WTC11 (cell line): ENCODE measurements around the gene SHROOM2. TPM values are rescaled to one million over a fixed set of nuclear protein-coding genes. Genes with fewer than 3 reads are reported as not detected.

Experiments
- ATAC-seq: fragments of 200-7000 bp; cut with Tn5 transposase; 2 replicates; pipeline ENCODE4 v1.10.0; 2021; ENCODE audit warnings: mild to moderate bottlenecking, moderate library complexity
- CTCF ChIA-PET: fragments of 300-600 bp; sonication (Branson Sonifier 250); formaldehyde crosslinking; loops from one replicate; lab custom pipeline; 2021; ENCODE audit warnings: antibody characterized with exemption; lab: Charles Lee
- POLR2A ChIA-PET: fragments of 350-600 bp; sonication (Branson Sonifier 250); formaldehyde crosslinking; loops from one replicate; lab custom pipeline; 2021; ENCODE audit warnings: antibody characterized with exemption; lab: Charles Lee
- DNase-seq: peaks from one replicate; pipeline ENCODE4 v3.0.0; 2021; ENCODE audit warnings: low spot score
- H3K27ac Mint-ChIP-seq: 2 replicates; pipeline ENCODE4 v1.8.0; 2021; ENCODE audit warnings: mixed read lengths
- H3K27me3 Mint-ChIP-seq: 2 replicates; pipeline ENCODE4 v1.8.0; 2021; ENCODE audit warnings: low read depth, mild to moderate bottlenecking, moderate library complexity, mixed read lengths
- H3K36me3 Mint-ChIP-seq: 2 replicates; pipeline ENCODE4 v1.8.0; 2021; ENCODE audit warnings: mixed read lengths
- H3K4me1 Mint-ChIP-seq: 2 replicates; pipeline ENCODE4 v1.8.0; 2022; ENCODE audit warnings: mixed read lengths
- H3K4me3 Mint-ChIP-seq: 2 replicates; pipeline ENCODE4 v1.8.0; 2021; ENCODE audit warnings: mild to moderate bottlenecking, moderate library complexity, mixed read lengths
- H3K9me3 Mint-ChIP-seq: 2 replicates; pipeline ENCODE4 v1.8.0; 2021; ENCODE audit warnings: mixed read lengths
- ELF4 ChIP-seq: sonication (generic); formaldehyde crosslinking; IDR thresholded peaks from 2 replicates; pipeline ENCODE4 v1.8.1; 2022; ENCODE audit warnings: low read depth, mild to moderate bottlenecking, moderate library complexity, missing genetic modification reagents
- ETV6 ChIP-seq: sonication (generic); formaldehyde crosslinking; IDR thresholded peaks from 2 replicates; pipeline ENCODE4 v1.8.1; 2022; ENCODE audit warnings: mild to moderate bottlenecking, missing genetic modification reagents
- NR2C2 ChIP-seq: sonication (generic); formaldehyde crosslinking; IDR thresholded peaks from 2 replicates; pipeline ENCODE4 v1.8.0; 2022; ENCODE audit warnings: mild to moderate bottlenecking, missing genetic modification reagents
- RORB ChIP-seq: fragments of 250-450 bp; sonication (Bioruptor Pico); IDR thresholded peaks from 2 replicates; pipeline ENCODE4 v1.9.0; 2021; ENCODE audit warnings: mild to moderate bottlenecking
- SMAD4 ChIP-seq: sonication (generic); formaldehyde crosslinking; IDR thresholded peaks from 2 replicates; pipeline ENCODE4 v1.8.0; 2022; ENCODE audit warnings: mild to moderate bottlenecking, missing genetic modification reagents
- SP1 ChIP-seq: sonication (generic); formaldehyde crosslinking; conservative IDR thresholded peaks from 2 replicates; pipeline ENCODE4 v1.8.1; 2022; ENCODE audit warnings: missing genetic modification reagents
- ZNF263 ChIP-seq: sonication (generic); formaldehyde crosslinking; IDR thresholded peaks from 2 replicates; pipeline ENCODE4 v1.8.1; 2022; ENCODE audit warnings: low read depth, mild to moderate bottlenecking, moderate library complexity, missing genetic modification reagents
- ZNF396 ChIP-seq: fragments of 250-450 bp; sonication (Bioruptor Pico); IDR thresholded peaks from 2 replicates; pipeline ENCODE4 v1.8.0; 2021; ENCODE audit warnings: mild to moderate bottlenecking, moderate library complexity, borderline replicate concordance
- ZNF423 ChIP-seq: fragments of 250-450 bp; sonication (Bioruptor Pico); IDR thresholded peaks from 2 replicates; pipeline ENCODE4 v2.1.2; 2022; ENCODE audit warnings: mild to moderate bottlenecking, moderate library complexity
- total RNA-seq: library from RNA; stranded (reverse); gene quantifications from 3 replicates; pipeline ENCODE4 v1.2.3, GENCODE V29; 2021
- TF ChIP-seq, protein P1 (sequence below): sonication (generic); formaldehyde crosslinking; IDR thresholded peaks from 2 replicates; pipeline ENCODE4 v1.8.0; 2023; ENCODE audit warnings: mild to moderate bottlenecking, missing genetic modification reagents
- TF ChIP-seq, protein P2 (sequence below): fragments of 250-450 bp; sonication (Bioruptor Pico); IDR thresholded peaks from 2 replicates; pipeline ENCODE4 v1.9.0; 2021; ENCODE audit warnings: mild to moderate bottlenecking
- TF ChIP-seq, protein P3 (sequence below): fragments of 250-450 bp; sonication (Bioruptor Pico); conservative IDR thresholded peaks from 2 replicates; pipeline ENCODE4 v1.9.0; 2021; ENCODE audit warnings: mild to moderate bottlenecking
- TF ChIP-seq, protein P4 (sequence below): sonication (generic); formaldehyde crosslinking; IDR thresholded peaks from 2 replicates; pipeline ENCODE4 v1.8.1; 2023; ENCODE audit warnings: mild to moderate bottlenecking, missing genetic modification reagents, borderline replicate concordance
- TF ChIP-seq, protein P5 (sequence below): sonication (generic); formaldehyde crosslinking; IDR thresholded peaks from 2 replicates; pipeline ENCODE4 v1.8.1; 2023; ENCODE audit warnings: mild to moderate bottlenecking, missing genetic modification reagents, moderate library complexity

SHROOM2 gene
- total RNA-seq, 1 experiment from 2014 or later = 14.8 TPM

DNA sequence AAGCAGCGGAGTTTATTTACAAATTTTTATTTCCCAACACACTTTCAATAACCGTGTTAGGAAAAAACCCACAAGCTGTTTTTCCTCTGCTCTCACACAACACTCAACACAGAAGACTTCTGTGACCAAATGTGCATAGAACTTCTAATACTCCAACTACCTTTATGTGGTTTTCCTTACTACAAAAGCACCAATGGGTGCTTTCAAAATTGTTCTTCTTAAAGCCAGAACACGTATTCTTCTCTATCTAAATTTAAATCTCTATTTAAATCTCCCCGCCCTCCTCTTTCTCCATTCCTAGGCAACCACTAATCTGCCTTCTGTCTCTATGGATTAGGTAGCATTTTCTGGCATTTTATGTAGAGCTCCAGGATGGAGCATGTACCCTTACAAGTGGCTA is 90.0 kb downstream of the SHROOM2 start:
- Mint-ChIP-seq H3K4me3 (no peak overlapping the region), H3K27ac (no peak overlapping the region), H3K4me1 (peaks cover 25% of the 10 kb centered on the region), H3K9me3 (no peaks in the 10 kb centered on the region), H3K36me3 (peaks cover 5% of the 10 kb centered on the region), H3K27me3 (no peaks in the 10 kb centered on the region)
- ATAC-seq (no peak), DNase-seq (no peak)
- CTCF ChIA-PET = no interaction called here
- no peak for TF ChIP-seq ZNF423 (CRISPR knock-in tag)
- TF ChIP-seq, protein P1, sequence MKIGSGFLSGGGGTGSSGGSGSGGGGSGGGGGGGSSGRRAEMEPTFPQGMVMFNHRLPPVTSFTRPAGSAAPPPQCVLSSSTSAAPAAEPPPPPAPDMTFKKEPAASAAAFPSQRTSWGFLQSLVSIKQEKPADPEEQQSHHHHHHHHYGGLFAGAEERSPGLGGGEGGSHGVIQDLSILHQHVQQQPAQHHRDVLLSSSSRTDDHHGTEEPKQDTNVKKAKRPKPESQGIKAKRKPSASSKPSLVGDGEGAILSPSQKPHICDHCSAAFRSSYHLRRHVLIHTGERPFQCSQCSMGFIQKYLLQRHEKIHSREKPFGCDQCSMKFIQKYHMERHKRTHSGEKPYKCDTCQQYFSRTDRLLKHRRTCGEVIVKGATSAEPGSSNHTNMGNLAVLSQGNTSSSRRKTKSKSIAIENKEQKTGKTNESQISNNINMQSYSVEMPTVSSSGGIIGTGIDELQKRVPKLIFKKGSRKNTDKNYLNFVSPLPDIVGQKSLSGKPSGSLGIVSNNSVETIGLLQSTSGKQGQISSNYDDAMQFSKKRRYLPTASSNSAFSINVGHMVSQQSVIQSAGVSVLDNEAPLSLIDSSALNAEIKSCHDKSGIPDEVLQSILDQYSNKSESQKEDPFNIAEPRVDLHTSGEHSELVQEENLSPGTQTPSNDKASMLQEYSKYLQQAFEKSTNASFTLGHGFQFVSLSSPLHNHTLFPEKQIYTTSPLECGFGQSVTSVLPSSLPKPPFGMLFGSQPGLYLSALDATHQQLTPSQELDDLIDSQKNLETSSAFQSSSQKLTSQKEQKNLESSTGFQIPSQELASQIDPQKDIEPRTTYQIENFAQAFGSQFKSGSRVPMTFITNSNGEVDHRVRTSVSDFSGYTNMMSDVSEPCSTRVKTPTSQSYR = no peak
- TF ChIP-seq SP1 (CRISPR knock-in tag) = no peak
- no peak for TF ChIP-seq RORB (CRISPR knock-in tag)
- TF ChIP-seq, protein P2, sequence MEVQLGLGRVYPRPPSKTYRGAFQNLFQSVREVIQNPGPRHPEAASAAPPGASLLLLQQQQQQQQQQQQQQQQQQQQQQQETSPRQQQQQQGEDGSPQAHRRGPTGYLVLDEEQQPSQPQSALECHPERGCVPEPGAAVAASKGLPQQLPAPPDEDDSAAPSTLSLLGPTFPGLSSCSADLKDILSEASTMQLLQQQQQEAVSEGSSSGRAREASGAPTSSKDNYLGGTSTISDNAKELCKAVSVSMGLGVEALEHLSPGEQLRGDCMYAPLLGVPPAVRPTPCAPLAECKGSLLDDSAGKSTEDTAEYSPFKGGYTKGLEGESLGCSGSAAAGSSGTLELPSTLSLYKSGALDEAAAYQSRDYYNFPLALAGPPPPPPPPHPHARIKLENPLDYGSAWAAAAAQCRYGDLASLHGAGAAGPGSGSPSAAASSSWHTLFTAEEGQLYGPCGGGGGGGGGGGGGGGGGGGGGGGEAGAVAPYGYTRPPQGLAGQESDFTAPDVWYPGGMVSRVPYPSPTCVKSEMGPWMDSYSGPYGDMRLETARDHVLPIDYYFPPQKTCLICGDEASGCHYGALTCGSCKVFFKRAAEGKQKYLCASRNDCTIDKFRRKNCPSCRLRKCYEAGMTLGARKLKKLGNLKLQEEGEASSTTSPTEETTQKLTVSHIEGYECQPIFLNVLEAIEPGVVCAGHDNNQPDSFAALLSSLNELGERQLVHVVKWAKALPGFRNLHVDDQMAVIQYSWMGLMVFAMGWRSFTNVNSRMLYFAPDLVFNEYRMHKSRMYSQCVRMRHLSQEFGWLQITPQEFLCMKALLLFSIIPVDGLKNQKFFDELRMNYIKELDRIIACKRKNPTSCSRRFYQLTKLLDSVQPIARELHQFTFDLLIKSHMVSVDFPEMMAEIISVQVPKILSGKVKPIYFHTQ (CRISPR knock-in tag) = no peak
- no peak for TF ChIP-seq SMAD4 (CRISPR knock-in tag)
- TF ChIP-seq ZNF263 (CRISPR knock-in tag) = no peak
- TF ChIP-seq ELF4 = no peak
- TF ChIP-seq, protein P3, sequence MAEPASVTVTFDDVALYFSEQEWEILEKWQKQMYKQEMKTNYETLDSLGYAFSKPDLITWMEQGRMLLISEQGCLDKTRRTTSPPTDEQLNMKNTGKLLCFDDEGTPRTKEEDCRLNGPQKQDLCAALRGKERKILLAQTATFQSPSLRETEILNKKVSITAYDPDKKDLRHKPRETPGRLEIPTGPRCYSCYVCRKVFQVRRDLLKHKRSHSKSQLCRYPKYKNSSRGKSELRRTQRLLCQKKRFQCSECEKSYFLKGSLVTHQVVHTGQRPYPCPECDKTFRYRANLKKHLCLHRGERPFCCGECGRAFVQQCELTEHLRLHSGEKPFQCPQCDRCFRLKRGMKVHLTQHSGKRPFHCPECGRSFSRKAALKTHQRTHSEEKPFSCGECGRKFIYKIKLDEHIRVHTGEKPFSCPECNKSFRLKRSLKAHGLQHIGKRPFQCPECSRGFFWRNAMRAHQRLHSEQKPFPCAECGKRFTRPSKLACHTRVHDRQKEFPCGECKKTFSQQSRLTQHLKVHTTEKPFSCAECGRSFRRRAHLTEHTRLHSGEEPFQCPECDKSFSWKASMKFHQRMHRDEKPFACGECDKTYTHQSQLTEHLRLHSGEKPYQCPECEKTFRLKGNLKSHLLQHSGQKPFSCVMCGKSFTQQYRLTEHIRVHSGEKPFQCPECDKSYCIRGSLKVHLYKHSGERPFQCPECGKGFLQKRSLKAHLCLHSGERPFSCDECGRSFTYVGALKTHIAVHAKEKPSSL = no peak
- no peak for TF ChIP-seq ZNF396 (CRISPR knock-in tag)
- TF ChIP-seq ETV6 = no peak
- TF ChIP-seq, protein P4, sequence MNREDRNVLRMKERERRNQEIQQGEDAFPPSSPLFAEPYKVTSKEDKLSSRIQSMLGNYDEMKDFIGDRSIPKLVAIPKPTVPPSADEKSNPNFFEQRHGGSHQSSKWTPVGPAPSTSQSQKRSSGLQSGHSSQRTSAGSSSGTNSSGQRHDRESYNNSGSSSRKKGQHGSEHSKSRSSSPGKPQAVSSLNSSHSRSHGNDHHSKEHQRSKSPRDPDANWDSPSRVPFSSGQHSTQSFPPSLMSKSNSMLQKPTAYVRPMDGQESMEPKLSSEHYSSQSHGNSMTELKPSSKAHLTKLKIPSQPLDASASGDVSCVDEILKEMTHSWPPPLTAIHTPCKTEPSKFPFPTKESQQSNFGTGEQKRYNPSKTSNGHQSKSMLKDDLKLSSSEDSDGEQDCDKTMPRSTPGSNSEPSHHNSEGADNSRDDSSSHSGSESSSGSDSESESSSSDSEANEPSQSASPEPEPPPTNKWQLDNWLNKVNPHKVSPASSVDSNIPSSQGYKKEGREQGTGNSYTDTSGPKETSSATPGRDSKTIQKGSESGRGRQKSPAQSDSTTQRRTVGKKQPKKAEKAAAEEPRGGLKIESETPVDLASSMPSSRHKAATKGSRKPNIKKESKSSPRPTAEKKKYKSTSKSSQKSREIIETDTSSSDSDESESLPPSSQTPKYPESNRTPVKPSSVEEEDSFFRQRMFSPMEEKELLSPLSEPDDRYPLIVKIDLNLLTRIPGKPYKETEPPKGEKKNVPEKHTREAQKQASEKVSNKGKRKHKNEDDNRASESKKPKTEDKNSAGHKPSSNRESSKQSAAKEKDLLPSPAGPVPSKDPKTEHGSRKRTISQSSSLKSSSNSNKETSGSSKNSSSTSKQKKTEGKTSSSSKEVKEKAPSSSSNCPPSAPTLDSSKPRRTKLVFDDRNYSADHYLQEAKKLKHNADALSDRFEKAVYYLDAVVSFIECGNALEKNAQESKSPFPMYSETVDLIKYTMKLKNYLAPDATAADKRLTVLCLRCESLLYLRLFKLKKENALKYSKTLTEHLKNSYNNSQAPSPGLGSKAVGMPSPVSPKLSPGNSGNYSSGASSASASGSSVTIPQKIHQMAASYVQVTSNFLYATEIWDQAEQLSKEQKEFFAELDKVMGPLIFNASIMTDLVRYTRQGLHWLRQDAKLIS (CRISPR knock-in tag) = no peak
- no peak for TF ChIP-seq NR2C2
- TF ChIP-seq, protein P5, sequence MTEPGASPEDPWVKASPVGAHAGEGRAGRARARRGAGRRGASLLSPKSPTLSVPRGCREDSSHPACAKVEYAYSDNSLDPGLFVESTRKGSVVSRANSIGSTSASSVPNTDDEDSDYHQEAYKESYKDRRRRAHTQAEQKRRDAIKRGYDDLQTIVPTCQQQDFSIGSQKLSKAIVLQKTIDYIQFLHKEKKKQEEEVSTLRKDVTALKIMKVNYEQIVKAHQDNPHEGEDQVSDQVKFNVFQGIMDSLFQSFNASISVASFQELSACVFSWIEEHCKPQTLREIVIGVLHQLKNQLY = no peak
- POLR2A ChIA-PET = no interaction called here
